Karpas-422 (cell line): Measurements from ENCODE around the gene YY1. TPM values are rescaled to one million over a fixed set of nuclear protein-coding genes. Genes with fewer than 3 reads are reported as not detected.
"Not testable (repeated sequence)": the region's sequence is repeated elsewhere in the genome, so short reads cannot be mapped to it uniquely, and the experiment has no call there.

Experiments used
- DNase-seq: peaks from one replicate; pipeline ENCODE4 v3.0.0-alpha.2; 2015
- H2AFZ ChIP-seq: fragments of 200-600 bp; sonication (generic); 2 replicates; pipeline ENCODE4 v1.6.1; 2014; ENCODE audit warnings: antibody characterized with exemption, low read length, mixed read lengths
- H3K27ac ChIP-seq: fragments of 200-600 bp; sonication (generic); 2 replicates; pipeline ENCODE4 v1.5.1; 2014; ENCODE audit warnings: mild to moderate bottlenecking, low read length, moderate library complexity
- H3K27me3 ChIP-seq: fragments of 200-600 bp; sonication (generic); 2 replicates; pipeline ENCODE4 v1.6.1; 2014; ENCODE audit warnings: low read length, mixed read lengths
- H3K36me3 ChIP-seq: fragments of 200-600 bp; sonication (generic); 2 replicates; pipeline ENCODE4 v1.6.1; 2014; ENCODE audit warnings: low read length, mixed read lengths; ENCODE audit not compliant: insufficient read depth
- H3K4me1 ChIP-seq: fragments of 200-600 bp; sonication (generic); 2 replicates; pipeline ENCODE4 v1.6.1; 2014; ENCODE audit warnings: mild to moderate bottlenecking, low read length, mixed read lengths
- H3K4me2 ChIP-seq: fragments of 200-600 bp; sonication (generic); 2 replicates; pipeline ENCODE4 v1.6.1; 2014; ENCODE audit warnings: low read length, low read depth, mild to moderate bottlenecking; ENCODE audit not compliant: poor library complexity, severe bottlenecking
- H3K4me3 ChIP-seq: fragments of 200-600 bp; sonication (generic); 2 replicates; pipeline ENCODE4 v1.5.1; 2014; ENCODE audit warnings: mild to moderate bottlenecking, antibody characterized with exemption, low read length, mixed read lengths
- H3K79me2 ChIP-seq: fragments of 200-600 bp; sonication (generic); 2 replicates; pipeline ENCODE4 v1.6.1; 2014; ENCODE audit warnings: mild to moderate bottlenecking, low read length, mixed read lengths
- H3K9ac ChIP-seq: fragments of 200-600 bp; sonication (generic); 2 replicates; pipeline ENCODE4 v1.6.0; 2014; ENCODE audit warnings: low read length
- H3K9me2 ChIP-seq: fragments of 200-600 bp; sonication (generic), shearing (Covaris generic); replicated peaks from 2 replicates; pipeline ENCODE4 v1.6.0; 2014; ENCODE audit warnings: mild to moderate bottlenecking, low read length, moderate library complexity; ENCODE audit not compliant: insufficient read depth
- H3K9me3 ChIP-seq: fragments of 300-700, 200-600 bp; sonication (generic); 2 replicates; pipeline ENCODE4 v1.6.1; 2014; ENCODE audit warnings: low read length, mixed read lengths
- H4K20me1 ChIP-seq: fragments of 200-600 bp; sonication (generic); 2 replicates; pipeline ENCODE4 v1.6.1; 2014; ENCODE audit warnings: mild to moderate bottlenecking, antibody characterized with exemption, low read length, low read depth; ENCODE audit not compliant: insufficient read depth
- total RNA-seq: library from RNA; depleted of rRNA; stranded (reverse); fragments of >200 nt; shearing (Covaris generic); gene quantifications from 2 replicates; pipeline ENCODE4 v1.2.3, GENCODE V29; 2014; ENCODE audit warnings: low replicate concordance

Gene YY1
- total RNA-seq, 1 experiment from 2014 or later, result 115 TPM

- not testable (repeated sequence) for H3K9me2 ChIP-seq, H3K27me3 ChIP-seq, H4K20me1 ChIP-seq, H3K9me3 ChIP-seq, H3K36me3 ChIP-seq, H3K79me2 ChIP-seq
- peak overlapping the region; percentile 43 for H3K4me2 ChIP-seq
- H2AFZ ChIP-seq, result peak overlapping the region; percentile 25; the same call in 1 of the 2 replicates
- peak; percentile 68 for DNase-seq
- H3K9ac ChIP-seq, result peak overlapping the region; percentile 11
- H3K4me3 ChIP-seq, result peak overlapping the region; percentile 21; the same call in 1 of the 2 replicates
- peak overlapping the region; percentile 7; the same call in 1 of the 2 replicates for H3K27ac ChIP-seq
- H3K4me1 ChIP-seq, result peaks cover 22% of the 10 kb centered on the region
Observed at GRCh38 chr14:100312110-100312876, 73.3 kb downstream of the YY1 start.

DNA sequence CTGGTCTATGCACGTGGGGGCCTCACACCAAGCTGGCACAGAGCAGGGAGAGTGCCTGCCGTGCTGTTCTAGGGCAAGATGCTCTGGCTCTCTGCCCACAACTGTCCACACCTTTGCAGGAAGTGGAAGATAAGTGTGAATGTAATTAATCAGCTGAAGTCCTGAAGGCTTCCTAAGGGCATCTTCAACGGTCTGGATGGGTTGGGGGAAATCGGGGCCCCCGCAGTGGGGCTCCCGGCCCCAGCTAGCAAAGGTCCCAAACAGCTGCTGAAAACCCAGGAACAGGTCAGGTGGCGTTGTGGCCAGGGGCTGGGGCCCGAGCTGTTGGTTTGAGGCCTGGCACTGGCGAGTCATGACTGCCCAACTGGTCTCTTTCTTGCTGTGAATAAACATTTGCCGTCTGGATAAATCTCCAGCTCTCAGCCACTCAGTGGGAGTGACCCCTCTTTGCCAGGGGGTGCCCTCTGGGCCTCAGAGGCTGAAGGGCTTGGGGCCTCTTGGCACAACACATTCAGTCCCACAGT is 74.0 kb downstream of the YY1 start:
- H3K27ac ChIP-seq, result no peak overlapping the region
- no peaks in the 10 kb centered on the region for H3K9me3 ChIP-seq
- H3K4me3 ChIP-seq, result no peak overlapping the region
- H3K36me3 ChIP-seq, result no peaks in the 10 kb centered on the region
- H3K4me2 ChIP-seq, result no peak overlapping the region
- peak overlapping the region; percentile 11; the same call in 1 of the 2 replicates for H3K9ac ChIP-seq
- H3K4me1 ChIP-seq, result peaks cover 26% of the 10 kb centered on the region
- no peak for DNase-seq
- no peaks in the 10 kb centered on the region for H3K27me3 ChIP-seq
- H2AFZ ChIP-seq, result peak overlapping the region; percentile 25; the same call in 1 of the 2 replicates
- no peaks in the 10 kb centered on the region for H3K79me2 ChIP-seq
- no peaks in the 10 kb centered on the region for H3K9me2 ChIP-seq
- no peaks in the 10 kb centered on the region for H4K20me1 ChIP-seq

- Histone ChIP-seq H3K9ac (no peak overlapping the region), H3K4me1 (peaks cover 33% of the 10 kb centered on the region), H3K4me3 (no peak overlapping the region), H2AFZ (no peak overlapping the region), H3K9me3 (no peaks in the 10 kb centered on the region), H4K20me1 (no peaks in the 10 kb centered on the region), H3K79me2 (no peaks in the 10 kb centered on the region), H3K9me2 (no peaks in the 10 kb centered on the region), H3K36me3 (no peaks in the 10 kb centered on the region), H3K27me3 (no peaks in the 10 kb centered on the region), H3K4me2 (no peak overlapping the region), H3K27ac (no peak overlapping the region)
- no peak for DNase-seq
Observed at GRCh38 chr14:100313464-100314230, 74.7 kb downstream of the YY1 start.

- Histone ChIP-seq H3K4me1 (peaks cover 33% of the 10 kb centered on the region), H4K20me1 (no peaks in the 10 kb centered on the region), H3K79me2 (no peaks in the 10 kb centered on the region), H3K4me2 (no peak overlapping the region), H2AFZ (no peak overlapping the region), H3K27ac (no peak overlapping the region), H3K9me2 (no peaks in the 10 kb centered on the region), H3K36me3 (no peaks in the 10 kb centered on the region), H3K27me3 (no peaks in the 10 kb centered on the region), H3K4me3 (no peak overlapping the region), H3K9ac (no peak overlapping the region), H3K9me3 (no peaks in the 10 kb centered on the region)
- DNase-seq, result no peak
Observed at GRCh38 chr14:100314724-100315123, 75.8 kb downstream of the YY1 start.

DNA sequence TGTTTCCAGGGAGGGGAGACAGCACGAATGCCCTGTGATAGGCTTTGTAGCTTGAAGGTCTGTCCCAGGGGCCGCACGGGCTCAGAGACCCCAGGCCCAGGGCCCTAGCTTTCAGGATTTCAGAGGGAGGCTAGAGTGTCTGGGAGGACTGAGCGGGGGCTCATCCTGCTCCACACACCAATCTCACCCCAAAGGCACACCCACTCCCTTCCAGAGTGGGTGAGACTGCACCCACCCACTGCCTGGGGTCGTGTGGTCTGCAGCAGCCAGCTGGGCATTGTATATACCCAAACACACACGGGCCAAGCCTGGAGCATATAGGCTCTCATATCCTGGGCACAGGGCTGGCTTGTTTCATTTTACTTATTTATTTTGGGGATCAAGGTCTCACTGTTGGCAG is 78.4 kb downstream of the YY1 start:
- H3K27me3 ChIP-seq, result no peaks in the 10 kb centered on the region
- no peaks in the 10 kb centered on the region for H3K9me2 ChIP-seq
- H3K4me1 ChIP-seq, result peaks cover 16% of the 10 kb centered on the region
- H3K9ac ChIP-seq, result peak overlapping the region; percentile 49
- DNase-seq, result no peak
- no peaks in the 10 kb centered on the region for H3K79me2 ChIP-seq
- H3K4me3 ChIP-seq, result peak overlapping the region; percentile 27; the same call in 1 of the 2 replicates
- no peaks in the 10 kb centered on the region for H4K20me1 ChIP-seq
- H2AFZ ChIP-seq, result no peak overlapping the region
- peak overlapping the region; percentile 57 for H3K4me2 ChIP-seq
- no peak overlapping the region for H3K27ac ChIP-seq
- no peaks in the 10 kb centered on the region for H3K36me3 ChIP-seq
- no peaks in the 10 kb centered on the region for H3K9me3 ChIP-seq

GRCh38 chr14:100317912-100318808 is 79.2 kb downstream of the YY1 start:
- H3K9me2 ChIP-seq, result no peaks in the 10 kb centered on the region
- peak overlapping the region; percentile 27; the same call in 1 of the 2 replicates for H3K4me3 ChIP-seq
- peak overlapping the region; percentile 73 for H2AFZ ChIP-seq
- H4K20me1 ChIP-seq, result no peaks in the 10 kb centered on the region
- no peaks in the 10 kb centered on the region for H3K79me2 ChIP-seq
- no peak overlapping the region for H3K27ac ChIP-seq
- H3K4me1 ChIP-seq, result peaks cover 11% of the 10 kb centered on the region
- H3K4me2 ChIP-seq, result peak overlapping the region; percentile 57
- H3K9me3 ChIP-seq, result no peaks in the 10 kb centered on the region
- H3K36me3 ChIP-seq, result no peaks in the 10 kb centered on the region
- DNase-seq, result peak; percentile 91
- no peaks in the 10 kb centered on the region for H3K27me3 ChIP-seq
- peak overlapping the region; percentile 49 for H3K9ac ChIP-seq

GRCh38 chr14:100320157-100320856 is 81.4 kb downstream of the YY1 start:
- DNase-seq, result no peak
- H3K4me2 ChIP-seq, result no peak overlapping the region
- no peaks in the 10 kb centered on the region for H3K79me2 ChIP-seq
- H3K9me3 ChIP-seq, result no peaks in the 10 kb centered on the region
- H3K27ac ChIP-seq, result no peak overlapping the region
- H3K36me3 ChIP-seq, result no peaks in the 10 kb centered on the region
- no peak overlapping the region for H2AFZ ChIP-seq
- no peak overlapping the region for H3K9ac ChIP-seq
- H4K20me1 ChIP-seq, result no peaks in the 10 kb centered on the region
- H3K9me2 ChIP-seq, result no peaks in the 10 kb centered on the region
- H3K4me1 ChIP-seq, result peaks cover 11% of the 10 kb centered on the region
- H3K27me3 ChIP-seq, result no peaks in the 10 kb centered on the region
- no peak overlapping the region for H3K4me3 ChIP-seq
